Amniotic stem cell (primary cell): ENCODE results near the gene GRK4.
"Not testable (repeated sequence)": the region's sequence is repeated elsewhere in the genome, so short reads cannot be mapped to it uniquely, and the experiment has no call there.

Source experiments
- DNase-seq: peaks from one replicate; lab custom pipeline; 2025; lab: John Stamatoyannopoulos, UW

GRK4 gene

DNA sequence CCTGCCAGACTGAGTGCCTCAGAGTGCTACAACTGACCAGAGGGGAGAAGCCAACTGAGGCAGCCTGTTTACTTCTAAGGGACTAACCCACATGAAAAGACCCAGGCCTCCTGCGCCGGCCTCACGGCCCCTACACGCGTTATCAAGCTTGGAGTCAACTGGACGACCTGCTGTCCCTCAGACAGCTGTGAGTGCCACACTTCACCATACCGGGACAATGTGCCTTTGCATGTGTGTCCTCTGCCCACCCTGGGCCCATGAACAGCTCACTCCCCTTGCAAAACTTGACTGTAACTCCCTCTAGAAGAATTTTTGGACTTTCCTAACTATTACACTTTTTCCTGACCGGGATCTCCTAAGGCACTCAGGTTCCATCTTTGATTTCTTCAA is 2.0 kb upstream of the GRK4 start:
- no peak for DNase-seq

GRCh38 chr4:2961811-2962441 is 1.4 kb upstream of the GRK4 start:
- DNase-seq: no peak

DNA sequence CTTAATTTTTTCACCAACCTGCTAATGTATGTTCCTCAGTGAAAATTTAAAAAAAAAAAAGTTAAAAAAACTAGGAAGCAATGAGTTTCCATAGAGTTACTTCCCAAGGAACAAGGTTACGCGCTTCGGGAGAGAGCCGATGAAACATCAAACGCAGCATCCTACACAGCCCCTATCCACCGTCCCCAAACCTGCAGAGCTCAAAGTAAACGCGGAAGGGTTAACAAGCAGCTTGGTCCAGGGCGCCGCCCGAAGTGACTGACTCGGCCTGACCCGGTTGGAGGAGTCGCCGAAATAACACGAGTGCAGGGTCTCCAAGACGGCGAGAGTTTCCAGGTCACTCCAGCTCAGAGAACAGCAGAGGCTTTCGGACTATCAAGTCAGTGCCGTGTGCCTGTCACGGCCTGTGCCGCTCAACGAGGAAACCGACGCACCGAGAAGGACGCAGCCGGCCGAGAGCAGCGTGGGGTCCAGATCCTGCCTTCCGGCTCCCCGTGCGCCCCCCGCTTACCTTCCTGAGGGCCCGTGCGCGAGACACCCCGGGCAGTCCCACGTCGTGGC is 677 bp upstream of the GRK4 start:
- DNase-seq: no peak

GRCh38 chr4:2963966-2964471 is 648 bp downstream of the GRK4 start:
- DNase-seq: no peak

- DNase-seq: no peak
Observed at GRCh38 chr4:2964706-2965258, 1.4 kb downstream of the GRK4 start.

- no peak for DNase-seq
Observed at GRCh38 chr4:2965262-2965661, 1.9 kb downstream of the GRK4 start.

DNA sequence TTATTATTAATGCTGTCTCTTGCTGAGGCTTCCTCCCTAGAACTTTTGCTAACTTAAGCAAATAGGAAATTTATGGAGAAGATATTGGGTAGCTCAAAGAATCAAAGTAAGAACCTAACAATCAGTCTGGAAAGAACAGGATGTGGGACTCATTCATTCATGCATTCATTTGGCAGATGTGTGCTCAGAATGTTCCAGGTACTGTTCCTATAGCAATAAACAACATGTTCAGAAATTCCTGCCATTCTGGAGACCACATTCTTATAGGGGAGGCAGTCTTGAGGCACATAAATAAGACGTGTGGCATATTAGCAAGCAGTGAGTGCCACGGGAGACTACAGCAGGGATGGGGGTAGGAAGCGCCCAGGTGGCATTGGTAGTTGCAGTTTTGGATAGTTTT is 5.0 kb downstream of the GRK4 start:
- no peak for DNase-seq

GRCh38 chr4:2971275-2971674 is 7.9 kb downstream of the GRK4 start:
- DNase-seq: no peak

GRCh38 chr4:2977211-2978088 is 14.1 kb downstream of the GRK4 start:
- no peak for DNase-seq

GRCh38 chr4:2981256-2981819 is 18.0 kb downstream of the GRK4 start:
- no peak for DNase-seq

DNA sequence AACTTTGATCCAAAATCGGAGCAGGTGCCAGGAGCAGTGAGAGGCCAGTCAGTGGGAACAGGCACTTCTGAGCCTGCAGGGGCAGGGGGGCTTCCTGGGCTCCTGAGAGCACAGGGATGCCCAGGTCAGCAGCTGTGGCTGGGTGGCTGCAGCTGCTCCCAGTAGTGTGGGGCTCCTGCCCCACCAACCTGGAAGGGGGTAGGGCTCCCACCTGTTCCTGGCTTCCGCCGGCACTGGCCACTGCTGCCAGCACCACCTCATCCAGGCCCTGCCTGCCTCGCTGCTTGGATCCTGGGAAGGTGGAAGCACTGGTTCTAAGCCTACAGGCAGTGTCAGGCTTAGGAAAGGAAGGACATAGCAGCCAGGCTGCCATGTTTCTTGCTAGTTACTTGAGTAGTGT is 18.6 kb downstream of the GRK4 start:
- DNase-seq: no peak

- DNase-seq: not testable (repeated sequence)
Observed at GRCh38 chr4:2983715-2984114, 20.3 kb downstream of the GRK4 start.

GRCh38 chr4:2991243-2991642 is 27.9 kb downstream of the GRK4 start:
- no peak for DNase-seq

GRCh38 chr4:2994917-2995316 is 31.5 kb downstream of the GRK4 start:
- no peak for DNase-seq

- no peak for DNase-seq
Observed at GRCh38 chr4:2995546-2996265, 32.3 kb downstream of the GRK4 start.

DNA sequence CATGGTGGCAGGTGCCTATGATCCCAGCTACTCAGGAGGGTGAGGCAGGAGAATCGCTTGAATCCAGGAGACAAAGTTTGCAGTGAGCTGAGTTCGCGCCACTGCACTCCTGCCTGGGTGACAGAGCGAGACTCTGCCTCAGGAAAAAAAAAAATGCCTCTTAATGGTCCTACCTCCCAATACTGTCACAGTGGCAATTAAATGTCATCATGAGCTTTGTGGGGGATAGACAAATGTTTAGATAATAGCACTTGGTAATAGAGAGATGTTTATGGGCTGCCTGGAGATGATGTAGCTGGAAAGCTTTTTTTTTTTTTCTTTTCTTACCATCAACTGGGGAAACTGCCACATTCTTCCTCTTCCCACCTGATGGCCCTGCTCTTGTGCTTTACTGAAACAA is 33.0 kb downstream of the GRK4 start:
- no peak for DNase-seq

GRCh38 chr4:3007724-3008123 is 44.4 kb downstream of the GRK4 start:
- no peak for DNase-seq

DNA sequence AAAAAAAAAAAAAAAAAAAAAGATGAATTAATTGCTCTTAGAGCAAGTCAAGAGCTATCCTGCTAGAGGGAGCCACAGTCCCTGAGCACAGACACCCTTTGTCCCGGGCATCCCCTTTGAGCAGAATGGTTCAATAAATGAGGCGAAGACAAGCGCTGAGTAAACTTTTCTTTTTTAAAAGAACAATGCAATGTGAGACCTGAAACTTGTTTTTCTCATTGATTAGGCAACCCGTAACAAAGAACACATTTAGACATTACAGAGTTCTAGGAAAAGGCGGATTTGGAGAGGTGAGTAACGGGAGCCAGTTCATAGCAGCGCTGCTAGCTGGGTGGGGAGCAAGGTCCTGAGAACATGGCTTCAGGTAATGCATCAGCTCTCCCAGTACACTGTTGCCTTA is 46.1 kb downstream of the GRK4 start:
- no peak for DNase-seq

DNA sequence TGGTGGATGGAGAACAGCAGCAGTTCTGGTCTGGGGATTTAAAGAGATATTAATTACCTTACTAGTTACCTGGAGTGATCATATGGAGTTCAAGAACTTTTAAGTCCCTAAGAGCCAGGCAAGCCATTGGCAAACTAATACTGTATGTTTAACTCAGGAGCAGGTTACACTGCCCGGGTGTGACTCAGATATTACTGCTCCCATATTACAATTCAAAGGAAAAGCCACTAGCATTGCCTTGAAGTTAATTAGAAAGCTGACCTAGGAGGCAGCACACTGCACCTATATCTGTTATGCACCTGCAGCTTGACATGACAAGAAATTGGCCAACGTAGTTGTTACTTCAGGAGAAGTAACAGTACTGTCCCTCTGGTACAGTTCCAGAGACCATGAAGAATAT is 47.2 kb downstream of the GRK4 start:
- no peak for DNase-seq

DNA sequence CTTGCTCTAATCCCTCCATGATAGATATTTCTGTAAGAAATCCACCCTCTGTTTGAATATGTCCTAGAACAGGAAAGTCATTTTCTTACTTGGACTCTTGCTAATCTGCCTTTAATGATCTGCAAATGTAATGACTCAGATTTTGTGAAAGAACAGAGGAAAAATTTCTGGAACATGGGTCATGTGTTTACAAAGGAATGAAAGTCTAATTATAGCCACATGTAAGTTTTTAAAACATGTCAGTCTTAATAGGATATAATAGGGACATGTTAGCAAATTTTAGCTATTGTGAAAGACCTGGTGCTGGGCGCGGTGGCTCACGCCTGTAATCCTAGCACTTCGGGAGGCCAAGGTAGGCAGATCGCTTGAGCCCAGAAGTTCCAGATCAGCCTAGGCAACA is 47.6 kb downstream of the GRK4 start:
- DNase-seq: peak; percentile 56

DNA sequence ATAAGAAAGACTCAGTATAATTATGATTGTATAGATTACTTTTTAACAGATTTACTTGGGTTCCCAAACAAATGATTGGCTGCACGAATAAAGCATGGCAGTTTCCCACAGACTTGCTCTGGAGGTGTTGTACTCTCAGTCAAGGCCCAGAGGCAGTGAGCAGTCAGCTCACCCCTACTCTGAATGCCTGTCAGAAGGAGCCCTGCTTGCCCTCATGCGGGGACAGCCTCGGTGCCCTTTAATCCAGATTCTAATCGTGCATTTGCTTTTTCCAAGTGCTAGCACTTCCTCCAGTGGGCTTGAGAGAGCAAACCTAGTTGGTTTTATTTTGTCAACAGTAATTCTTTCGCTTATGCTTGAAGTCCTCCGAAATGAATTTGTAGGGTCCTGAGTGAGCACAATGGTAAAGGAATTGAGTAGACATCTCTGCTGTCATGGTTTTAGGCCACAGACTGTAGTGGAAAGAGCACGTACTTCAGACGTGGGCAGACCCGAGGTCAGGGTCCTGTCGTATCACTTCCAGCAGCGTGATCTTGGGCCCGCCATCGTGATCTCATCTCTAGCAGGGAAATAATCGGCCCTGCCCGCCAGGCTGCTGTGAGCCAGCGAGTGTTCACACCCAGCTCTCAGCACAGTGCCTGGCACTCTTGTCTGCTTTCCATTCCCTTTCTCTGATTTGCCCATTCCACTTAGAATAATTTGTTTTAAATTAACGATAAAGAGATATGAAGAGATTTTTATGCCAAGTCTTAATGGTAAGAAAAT is 48.3 kb downstream of the GRK4 start:
- DNase-seq: no peak
